Measurements from ENCODE around the gene SSR1.
"Not testable (repeated sequence)": the region's sequence is repeated elsewhere in the genome, so short reads cannot be mapped to it uniquely, and the experiment has no call there.

The SSR1 gene

DNA sequence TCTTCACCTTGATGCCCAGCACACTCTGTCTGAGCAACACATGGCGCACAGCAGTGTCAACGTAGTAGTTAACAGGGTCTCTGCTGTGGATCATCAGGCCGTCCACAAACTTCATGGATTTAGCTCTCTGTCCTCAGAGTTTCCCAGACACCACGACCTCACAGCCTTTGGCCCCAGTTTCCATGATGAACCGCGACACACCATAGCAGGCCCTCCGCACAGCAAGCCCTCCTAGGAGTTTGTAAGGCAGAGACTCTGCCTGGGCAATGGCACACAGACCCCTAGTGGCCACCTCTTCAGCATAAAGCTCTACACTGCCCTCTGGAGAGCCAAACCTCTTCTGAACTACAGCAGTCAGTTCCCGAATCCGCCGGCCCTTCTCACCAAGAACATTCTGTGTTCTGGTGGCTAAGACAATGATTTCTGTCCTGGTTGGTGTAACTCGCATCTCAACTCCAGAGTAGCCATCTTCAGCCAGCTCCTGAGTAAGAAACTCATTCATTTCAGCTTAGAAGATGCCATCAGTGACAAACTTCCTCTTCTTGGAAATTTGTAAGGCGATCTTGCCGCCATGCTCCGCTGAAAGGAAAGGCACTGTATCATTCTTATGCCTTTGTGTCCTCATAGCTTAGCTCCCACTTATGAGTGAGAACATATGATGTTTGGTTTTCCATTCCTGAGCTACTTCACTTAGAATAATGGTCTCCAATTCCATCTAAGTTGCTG is 26.2 kb upstream of the SSR1 start:
- TF ChIP-seq, protein P1, sequence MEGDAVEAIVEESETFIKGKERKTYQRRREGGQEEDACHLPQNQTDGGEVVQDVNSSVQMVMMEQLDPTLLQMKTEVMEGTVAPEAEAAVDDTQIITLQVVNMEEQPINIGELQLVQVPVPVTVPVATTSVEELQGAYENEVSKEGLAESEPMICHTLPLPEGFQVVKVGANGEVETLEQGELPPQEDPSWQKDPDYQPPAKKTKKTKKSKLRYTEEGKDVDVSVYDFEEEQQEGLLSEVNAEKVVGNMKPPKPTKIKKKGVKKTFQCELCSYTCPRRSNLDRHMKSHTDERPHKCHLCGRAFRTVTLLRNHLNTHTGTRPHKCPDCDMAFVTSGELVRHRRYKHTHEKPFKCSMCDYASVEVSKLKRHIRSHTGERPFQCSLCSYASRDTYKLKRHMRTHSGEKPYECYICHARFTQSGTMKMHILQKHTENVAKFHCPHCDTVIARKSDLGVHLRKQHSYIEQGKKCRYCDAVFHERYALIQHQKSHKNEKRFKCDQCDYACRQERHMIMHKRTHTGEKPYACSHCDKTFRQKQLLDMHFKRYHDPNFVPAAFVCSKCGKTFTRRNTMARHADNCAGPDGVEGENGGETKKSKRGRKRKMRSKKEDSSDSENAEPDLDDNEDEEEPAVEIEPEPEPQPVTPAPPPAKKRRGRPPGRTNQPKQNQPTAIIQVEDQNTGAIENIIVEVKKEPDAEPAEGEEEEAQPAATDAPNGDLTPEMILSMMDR (IDR thresholded peaks at IDR 0.05; ENCODE audit: low read depth, low read length) = peak; percentile 29
- DNase-seq (ENCODE audit: extremely low read depth, low read depth) = not testable (repeated sequence)

DNA sequence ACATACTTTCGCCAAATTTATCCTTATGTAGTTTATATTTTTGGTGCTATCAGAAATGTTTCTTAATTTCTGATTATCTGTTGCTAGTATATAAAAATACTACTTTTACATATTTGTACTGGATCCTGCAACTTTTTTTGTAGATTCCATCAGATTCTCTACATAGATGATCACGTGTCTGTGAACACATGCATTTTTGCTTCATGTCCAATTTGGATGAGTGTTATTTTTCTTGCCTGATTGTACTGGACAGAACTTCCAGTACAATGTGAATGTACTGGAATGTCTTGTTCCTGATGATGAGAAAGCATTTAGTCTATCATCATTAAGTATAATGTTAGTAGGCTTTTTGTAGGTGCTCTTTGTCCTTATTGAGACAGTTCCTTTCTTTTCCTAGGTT is 25.0 kb upstream of the SSR1 start:
- TF ChIP-seq, protein P1 (IDR thresholded peaks at IDR 0.05; ENCODE audit: low read depth, low read length) = no peak
- no peak for DNase-seq (ENCODE audit: extremely low read depth, low read depth)

DNA sequence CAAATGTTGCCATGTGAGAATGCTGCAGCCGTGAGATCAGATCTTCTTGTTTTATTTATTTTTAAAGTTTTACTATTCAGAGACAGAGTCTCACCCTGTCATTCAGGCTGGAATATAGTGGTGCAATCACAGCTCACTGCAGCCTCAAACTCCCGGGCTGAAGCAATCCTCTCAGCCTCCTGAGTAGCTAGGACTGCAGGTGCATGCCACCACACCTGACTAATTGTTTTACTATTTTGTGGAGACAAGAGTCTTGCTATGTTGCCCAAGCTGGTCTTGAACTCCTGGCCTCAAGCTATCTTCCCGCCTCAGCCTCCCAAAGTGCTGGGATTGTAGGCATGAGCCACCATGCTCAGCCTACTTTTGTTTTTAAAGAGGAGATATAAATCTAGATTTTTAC is 22.5 kb upstream of the SSR1 start:
- no peak for DNase-seq (ENCODE audit: extremely low read depth, low read depth)
- TF ChIP-seq, protein P1 (IDR thresholded peaks at IDR 0.05; ENCODE audit: low read depth, low read length) = no peak

DNA sequence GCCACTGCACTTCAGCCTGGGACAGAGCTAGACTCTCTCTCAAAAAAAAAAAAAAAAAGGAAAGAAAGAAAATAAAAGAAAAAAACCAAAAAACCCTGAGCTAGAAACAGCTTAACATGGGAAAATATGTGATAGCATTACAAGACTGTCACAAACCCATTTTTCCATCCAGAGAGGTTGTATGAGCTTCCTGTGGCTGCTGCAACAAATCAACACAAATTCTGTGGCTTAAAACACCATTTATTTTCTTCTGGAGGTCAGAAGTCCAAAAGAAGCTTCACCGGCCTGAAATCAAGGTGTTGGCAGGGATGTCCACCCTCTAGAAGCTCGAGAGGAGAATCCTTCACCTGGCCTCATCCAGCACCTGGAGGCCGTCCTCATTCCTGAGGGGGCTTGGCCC is 21.7 kb upstream of the SSR1 start:
- TF ChIP-seq, protein P1 (IDR thresholded peaks at IDR 0.05; ENCODE audit: low read depth, low read length) = no peak
- no peak for DNase-seq (ENCODE audit: extremely low read depth, low read depth)

DNA sequence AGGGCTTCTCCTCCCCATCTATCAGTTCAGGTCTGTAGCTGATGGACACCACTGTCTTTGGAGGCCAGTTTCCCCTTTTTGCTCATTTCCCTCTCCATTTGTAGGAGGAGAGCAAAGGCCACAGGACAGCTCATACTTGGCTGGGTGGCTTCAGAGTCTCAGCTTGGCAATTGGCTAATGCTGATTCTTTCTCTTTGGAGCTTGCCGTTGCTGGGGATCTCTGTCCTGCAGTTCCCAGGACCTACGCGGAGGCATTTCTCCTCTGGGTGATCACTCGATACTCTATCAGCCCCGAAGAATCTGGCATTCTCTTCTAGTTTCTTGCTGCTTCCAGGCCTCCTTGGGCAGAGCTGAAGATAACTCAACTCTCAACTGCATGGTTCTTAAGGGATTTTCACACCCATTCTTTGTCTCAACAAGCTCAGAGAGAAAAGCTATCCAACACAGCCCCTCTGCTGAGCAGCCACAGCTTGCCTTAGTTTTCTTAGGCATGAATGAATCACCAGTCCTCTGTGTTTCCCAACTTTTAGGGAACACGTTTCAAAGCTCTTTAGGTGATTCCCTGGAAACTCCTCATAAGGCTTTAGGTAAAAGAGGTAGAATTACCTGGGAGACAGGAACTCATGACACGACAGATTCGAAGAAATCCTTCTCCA is 19.2 kb upstream of the SSR1 start:
- no peak for DNase-seq (ENCODE audit: extremely low read depth, low read depth)
- TF ChIP-seq, protein P1 (IDR thresholded peaks at IDR 0.05; ENCODE audit: low read depth, low read length) = no peak

DNA sequence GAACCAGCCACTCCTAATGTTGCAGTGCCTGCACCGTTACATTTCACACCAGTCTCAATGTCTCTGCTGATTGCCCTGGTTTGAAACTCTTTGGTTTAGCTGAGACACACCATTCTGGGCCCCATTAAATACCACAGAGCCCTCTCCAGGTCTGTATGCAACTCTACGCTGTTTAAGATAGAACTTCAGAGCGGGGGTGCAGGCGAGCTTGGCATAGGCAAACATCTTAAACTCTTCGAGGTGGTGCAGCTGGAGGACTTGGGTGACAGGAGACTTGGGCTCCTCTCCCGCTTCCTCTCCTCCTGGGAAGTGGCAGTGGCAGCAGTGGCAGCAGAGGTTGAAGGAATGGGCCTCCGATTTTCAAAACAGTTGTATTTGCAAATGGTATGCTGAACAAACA is 18.5 kb upstream of the SSR1 start:
- DNase-seq (ENCODE audit: extremely low read depth, low read depth) = no peak
- TF ChIP-seq, protein P1 (IDR thresholded peaks at IDR 0.05; ENCODE audit: low read depth, low read length) = no peak

DNA sequence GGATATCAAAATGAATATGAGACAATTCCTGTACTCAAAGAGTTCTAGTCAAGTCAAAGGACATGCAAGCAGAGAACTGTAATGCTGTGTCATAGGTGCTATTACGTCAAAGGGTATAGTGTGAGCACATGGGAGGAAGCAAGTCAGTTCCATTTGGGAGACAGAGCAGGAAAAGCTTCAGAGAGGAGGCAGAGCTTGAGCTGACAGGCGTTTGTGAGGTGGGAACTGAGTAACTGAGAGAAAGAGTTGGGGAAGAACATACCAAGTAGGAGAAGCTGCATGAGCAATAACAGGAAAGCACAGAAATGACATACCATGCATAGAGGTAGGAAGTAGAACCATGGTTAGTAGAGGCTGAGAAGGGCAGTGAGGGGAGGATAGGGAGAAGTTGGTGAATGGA is 15.2 kb upstream of the SSR1 start:
- TF ChIP-seq, protein P1 (IDR thresholded peaks at IDR 0.05; ENCODE audit: low read depth, low read length) = no peak
- DNase-seq (ENCODE audit: extremely low read depth, low read depth) = no peak

Measured in AG09319 (cell line).